Kidney capillary endothelial cell (primary cell): Measurements from ENCODE around the gene RNF133.

Experiments used
- DNase-seq: peaks from one replicate; pipeline ENCODE4 v3.0.0-alpha.2; 2018; ENCODE audit warnings: low spot score

RNF133 gene

GRCh38 chr7:122699017-122699416 is at the start of gene RNF133:
Gene RNF133, minus strand, starts transcription at chr7:122699117. Its CDS starts 199 bp downstream, at chr7:122698918.
- DNase-seq, result no peak

- no peak for DNase-seq
Observed at GRCh38 chr7:122748195-122748594, 49.3 kb upstream of the RNF133 start.

- DNase-seq, result no peak
Observed at GRCh38 chr7:122746948-122747347, 48.0 kb upstream of the RNF133 start.

GRCh38 chr7:122743211-122743610 is 44.3 kb upstream of the RNF133 start:
- no peak for DNase-seq

- no peak for DNase-seq
Observed at GRCh38 chr7:122738947-122739346, 40.0 kb upstream of the RNF133 start.

- DNase-seq, result peak; percentile 12
Observed at GRCh38 chr7:122736183-122736582, 37.3 kb upstream of the RNF133 start.

GRCh38 chr7:122727759-122728158 is 28.8 kb upstream of the RNF133 start:
- DNase-seq, result no peak

GRCh38 chr7:122727354-122727753 is 28.4 kb upstream of the RNF133 start:
- DNase-seq, result no peak

GRCh38 chr7:122726881-122727280 is 28.0 kb upstream of the RNF133 start:
- DNase-seq, result no peak

- DNase-seq, result no peak
Observed at GRCh38 chr7:122724366-122724765, 25.4 kb upstream of the RNF133 start.

- DNase-seq, result no peak
Observed at GRCh38 chr7:122719010-122719578, 20.2 kb upstream of the RNF133 start.

GRCh38 chr7:122717356-122718089 is 18.6 kb upstream of the RNF133 start:
- DNase-seq, result no peak

- no peak for DNase-seq
Observed at GRCh38 chr7:122715183-122715582, 16.3 kb upstream of the RNF133 start.

- no peak for DNase-seq
Observed at GRCh38 chr7:122710916-122711315, 12.0 kb upstream of the RNF133 start.

GRCh38 chr7:122709930-122710646 is 11.2 kb upstream of the RNF133 start:
- no peak for DNase-seq

GRCh38 chr7:122706836-122707235 is 7.9 kb upstream of the RNF133 start:
- no peak for DNase-seq

- DNase-seq, result no peak
Observed at GRCh38 chr7:122702872-122703510, 4.1 kb upstream of the RNF133 start, which contains the start of gene RNF148. Gene RNF148, minus strand, starts transcription at chr7:122702922. Its CDS starts 172 bp downstream, at chr7:122702750.

GRCh38 chr7:122695816-122696215 is 3.1 kb downstream of the RNF133 start:
- DNase-seq, result no peak

GRCh38 chr7:122694697-122695096 is 4.2 kb downstream of the RNF133 start:
- DNase-seq, result no peak

GRCh38 chr7:122692769-122693309 is 6.1 kb downstream of the RNF133 start:
- no peak for DNase-seq

- DNase-seq, result no peak
Observed at GRCh38 chr7:122691569-122692235, 7.2 kb downstream of the RNF133 start.
